ENCODE data around the gene PLRG1. TPM values are rescaled to one million over a fixed set of nuclear protein-coding genes. Genes with fewer than 3 reads are reported as not detected.
"Not testable (repeated sequence)": the region's sequence is repeated elsewhere in the genome, so short reads cannot be mapped to it uniquely, and the experiment has no call there.

PLRG1 gene
- polyA plus RNA-seq (ENCODE audit: insufficient read length) = 55.3 TPM

DNA sequence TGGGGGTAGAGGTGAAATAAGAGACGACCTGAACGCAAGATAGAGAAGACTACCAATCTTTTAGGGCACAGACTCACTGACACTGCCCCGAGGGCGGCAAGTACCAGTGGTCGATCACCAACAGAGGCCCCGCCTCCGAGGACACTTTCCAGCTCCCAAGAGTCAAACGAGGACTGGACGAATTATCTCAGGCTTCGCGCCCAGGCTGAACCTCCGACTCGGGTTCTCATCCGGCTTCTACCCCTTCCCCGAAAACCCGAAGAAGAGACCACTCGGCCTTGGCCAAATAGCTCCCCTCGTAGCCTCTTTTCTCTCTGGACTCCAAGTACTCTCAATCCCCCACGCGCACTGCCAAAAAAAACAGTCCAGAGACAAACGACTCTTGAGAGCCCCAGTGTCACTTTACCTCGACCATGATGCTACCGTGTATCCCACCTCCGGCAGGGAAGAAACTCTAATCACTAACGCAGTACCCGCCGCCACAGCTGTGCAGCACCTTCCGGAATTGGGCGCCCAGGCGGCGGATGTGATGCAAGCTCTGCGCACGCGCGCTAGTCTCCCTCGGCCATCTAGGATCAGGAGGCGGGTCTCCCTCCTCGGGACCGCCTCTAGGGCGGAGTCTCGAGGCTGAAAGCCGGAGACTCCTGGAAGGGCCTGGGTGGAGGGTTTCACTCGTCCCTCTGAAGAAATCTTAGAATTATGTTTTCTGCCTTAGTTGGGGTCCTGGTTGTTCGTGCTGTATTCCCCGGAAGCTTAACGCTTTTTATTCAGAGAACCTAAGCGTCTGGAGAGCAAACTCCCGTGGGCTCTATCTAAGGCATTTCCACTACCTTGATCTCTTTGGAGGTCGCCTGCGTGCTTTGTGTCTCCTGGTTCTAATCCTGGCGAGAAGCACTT, at the start of gene PLRG1:
TSS of gene PLRG1 (minus strand) at position 507 of the 897 bp plus-strand sequence. CDS start at position 415, 92 bp downstream.
- DNase-seq = peak; percentile 99

DNA sequence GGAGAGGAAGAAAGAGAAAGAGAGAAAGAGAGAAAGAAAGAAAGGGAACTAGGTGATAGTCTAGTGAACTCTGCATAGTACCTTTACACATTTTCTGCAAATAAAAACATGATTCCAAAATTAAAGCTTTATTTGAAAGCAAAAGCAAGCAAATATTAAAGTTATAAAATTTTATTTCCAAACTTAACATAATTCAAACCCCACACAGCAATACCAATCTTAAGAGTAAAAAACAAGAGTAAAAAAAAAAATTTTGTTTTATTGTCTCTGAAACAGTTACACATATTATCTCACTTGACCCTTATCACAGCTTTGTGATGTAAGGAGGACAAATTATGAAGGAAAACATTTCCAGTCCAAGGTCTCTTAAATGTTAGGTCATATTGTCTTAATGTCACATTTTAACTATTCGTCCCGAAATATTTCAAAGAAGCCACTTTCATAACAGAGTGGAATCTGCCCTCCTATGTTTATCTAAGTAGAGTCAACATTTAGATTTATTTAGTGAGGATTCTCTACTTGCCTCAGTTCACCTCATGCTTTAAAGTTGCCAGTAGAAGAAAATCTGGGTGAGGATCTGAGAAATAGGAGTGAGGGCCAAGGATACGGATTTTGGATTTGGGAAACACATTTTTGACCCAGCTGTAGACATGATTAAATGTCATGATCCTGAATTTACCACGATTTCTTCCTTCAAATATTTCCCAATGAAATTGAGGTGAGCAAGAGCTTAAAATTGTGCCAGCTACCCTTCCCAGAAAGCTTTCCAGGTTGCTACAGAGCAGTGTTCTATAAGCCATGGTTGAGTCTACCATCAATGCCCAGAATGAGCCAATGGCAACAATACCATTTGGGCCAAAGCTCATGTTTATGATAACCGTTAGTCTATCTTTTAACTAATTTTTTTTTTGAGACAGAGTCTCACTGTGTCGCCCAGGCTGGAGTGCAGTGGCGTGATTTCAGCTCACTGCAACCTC, 47.9 kb upstream of the PLRG1 start:
- no peak for DNase-seq

- not testable (repeated sequence) for DNase-seq
Observed at GRCh38 chr4:154597281-154597680, 47.1 kb upstream of the PLRG1 start.

GRCh38 chr4:154595807-154596206, 45.6 kb upstream of the PLRG1 start:
- no peak for DNase-seq

DNA sequence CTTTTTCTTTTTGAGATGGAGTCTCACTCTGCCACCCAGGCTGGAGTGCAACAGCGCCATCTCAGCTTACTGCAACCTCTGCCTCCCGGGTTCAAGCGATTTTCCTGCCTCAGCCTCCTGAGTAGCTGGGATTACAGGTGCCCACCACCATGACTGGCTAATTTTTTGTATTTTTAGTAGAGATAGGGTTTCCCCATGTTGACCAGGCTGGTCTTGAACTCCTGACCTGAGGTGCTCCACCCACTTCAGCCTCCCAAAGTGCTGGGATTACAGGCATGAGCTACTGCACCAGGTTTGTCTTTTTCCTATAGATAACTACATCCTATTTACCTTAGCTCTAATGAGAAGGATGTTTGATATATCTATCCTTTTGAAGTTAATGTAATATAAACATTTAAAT, 44.1 kb upstream of the PLRG1 start:
- DNase-seq = not testable (repeated sequence)

DNA sequence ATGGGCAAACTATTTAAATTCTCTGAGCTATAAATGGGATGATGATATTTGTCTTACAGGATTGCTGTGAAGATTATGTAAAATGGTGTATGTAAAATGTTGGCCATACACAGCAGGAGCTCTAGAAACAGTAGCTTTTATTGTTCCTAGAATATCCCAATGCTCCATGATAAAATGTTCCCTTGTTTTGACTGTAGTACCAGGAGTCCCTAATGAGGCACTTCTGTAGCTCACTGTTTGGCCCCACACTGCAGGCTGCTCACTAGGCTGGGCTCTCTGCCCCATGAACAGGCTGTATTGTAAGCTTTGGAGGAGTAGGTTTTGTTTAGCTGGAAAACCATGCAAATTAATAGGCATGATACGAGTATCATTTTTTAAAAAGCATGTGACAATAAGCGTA, 43.7 kb upstream of the PLRG1 start:
- DNase-seq = no peak

GRCh38 chr4:154591890-154592289, 41.7 kb upstream of the PLRG1 start:
- DNase-seq = no peak

- no peak for DNase-seq
Observed at GRCh38 chr4:154590329-154591006, 40.3 kb upstream of the PLRG1 start, which contains the start of gene FGA. Gene FGA (minus strand): TSS chr4:154590742. CDS start chr4:154590687, 55 bp downstream.

GRCh38 chr4:154589296-154590197, 39.3 kb upstream of the PLRG1 start:
- no peak for DNase-seq

DNA sequence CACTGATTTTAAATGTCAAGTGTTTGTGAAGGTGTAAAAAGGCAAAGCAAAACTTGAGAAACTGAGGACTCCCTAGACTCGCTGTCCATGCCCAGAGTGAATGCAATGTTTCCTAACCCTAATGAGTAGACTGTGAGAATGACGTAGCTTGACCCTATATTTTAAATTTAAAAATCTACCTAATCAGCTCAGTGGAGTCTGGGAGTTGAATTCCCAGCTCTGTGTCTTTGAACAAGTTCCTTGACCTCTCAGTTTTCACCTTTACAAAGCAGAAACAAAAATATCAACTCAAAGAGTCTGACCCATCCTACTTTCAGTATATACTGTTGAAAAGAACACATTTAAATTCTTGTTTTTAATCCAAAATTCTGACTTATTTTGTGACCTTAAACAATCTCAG, 38.0 kb upstream of the PLRG1 start:
- DNase-seq = no peak

- DNase-seq = no peak
Observed at GRCh38 chr4:154586296-154587033, 36.3 kb upstream of the PLRG1 start.

DNA sequence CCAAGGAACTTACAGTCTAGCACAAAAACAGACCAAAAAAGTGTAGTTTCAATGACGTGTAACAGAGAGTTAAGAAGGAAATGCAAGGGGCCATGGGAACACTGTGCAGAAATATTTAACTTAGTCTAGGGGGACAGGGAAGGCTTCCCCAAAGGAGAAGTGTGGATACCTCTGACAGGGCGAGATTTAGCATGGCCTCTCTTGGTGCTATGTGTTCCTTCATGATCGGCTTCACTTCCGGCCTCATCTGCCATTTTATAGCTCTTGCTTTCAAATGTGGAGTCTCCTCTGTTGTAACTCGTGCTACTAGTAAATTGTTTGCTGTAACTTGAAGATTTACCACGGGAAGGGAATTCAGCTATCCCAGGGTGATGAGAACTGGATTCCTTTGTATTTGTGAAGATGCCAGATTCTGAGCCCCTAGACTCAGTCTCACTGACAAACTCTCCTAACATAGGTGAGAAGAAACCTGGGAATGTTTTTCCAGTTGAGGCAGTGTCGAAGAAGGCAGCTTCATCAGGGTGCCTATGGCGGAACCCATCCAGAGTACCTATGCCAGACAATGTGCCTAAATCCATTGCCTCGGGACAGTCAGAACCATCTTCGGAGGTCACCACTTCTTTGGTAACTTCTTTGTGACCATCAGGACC, 35.3 kb upstream of the PLRG1 start:
- no peak for DNase-seq

- no peak for DNase-seq
Observed at GRCh38 chr4:154584259-154584658, 34.1 kb upstream of the PLRG1 start.

GRCh38 chr4:154583677-154584076, 33.5 kb upstream of the PLRG1 start:
- DNase-seq = no peak

DNA sequence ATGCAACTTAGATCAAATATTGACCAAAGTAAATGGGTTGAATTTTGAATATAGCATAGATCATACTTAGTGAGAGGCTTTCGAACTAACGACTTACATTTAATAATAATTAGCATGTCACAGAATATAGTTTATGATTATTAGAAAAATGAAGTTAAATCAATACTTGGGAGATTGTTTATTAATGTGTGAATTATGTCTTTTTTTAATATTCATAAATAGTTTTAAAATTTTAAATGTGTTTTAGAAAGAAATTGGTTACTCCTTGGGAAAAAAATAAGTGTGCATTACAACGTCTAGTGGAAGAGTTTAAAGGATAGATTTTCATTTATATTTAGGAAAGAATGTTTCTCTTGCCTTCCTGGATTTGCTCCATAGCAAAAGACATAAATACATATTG, 33.0 kb upstream of the PLRG1 start:
- no peak for DNase-seq

DNA sequence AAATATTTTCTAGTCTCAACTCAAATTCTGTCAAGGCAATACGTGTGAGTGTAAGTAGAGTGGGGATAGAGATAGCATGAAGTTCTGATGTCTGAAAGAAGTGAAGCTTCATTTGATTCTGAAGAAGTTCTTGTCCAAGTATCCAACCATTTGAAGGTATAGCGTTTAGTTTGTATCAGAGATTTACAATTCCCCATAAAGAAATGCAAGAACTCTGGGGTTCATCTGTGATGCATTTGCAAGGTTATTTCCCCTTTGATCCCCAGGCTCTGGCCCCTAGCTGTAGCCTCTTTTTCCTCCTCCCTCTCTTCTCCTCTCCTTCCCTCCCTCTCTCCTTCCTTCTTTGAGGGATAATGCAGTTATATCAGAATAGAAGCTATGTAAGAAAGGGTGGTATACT, 32.5 kb upstream of the PLRG1 start:
- no peak for DNase-seq

DNA sequence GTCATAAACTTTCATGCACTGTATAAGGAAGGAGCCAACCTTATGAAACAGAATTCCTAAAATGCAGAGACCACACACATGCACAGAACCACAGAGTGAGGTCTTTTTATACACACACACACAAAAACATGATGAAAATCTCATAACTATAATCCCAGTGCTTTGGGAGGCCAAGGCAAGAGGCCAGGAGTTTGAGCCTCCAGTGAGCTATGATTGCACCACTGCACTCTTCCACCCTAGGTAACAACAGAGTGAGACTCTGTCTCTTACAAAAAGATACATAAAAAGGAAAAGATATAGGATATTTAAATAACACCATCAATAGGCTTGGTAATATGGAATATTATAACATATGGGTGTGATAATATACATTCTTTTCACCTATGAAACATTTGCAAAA, 29.7 kb upstream of the PLRG1 start:
- DNase-seq = no peak

- no peak for DNase-seq
Observed at GRCh38 chr4:154578919-154579318, 28.7 kb upstream of the PLRG1 start.

DNA sequence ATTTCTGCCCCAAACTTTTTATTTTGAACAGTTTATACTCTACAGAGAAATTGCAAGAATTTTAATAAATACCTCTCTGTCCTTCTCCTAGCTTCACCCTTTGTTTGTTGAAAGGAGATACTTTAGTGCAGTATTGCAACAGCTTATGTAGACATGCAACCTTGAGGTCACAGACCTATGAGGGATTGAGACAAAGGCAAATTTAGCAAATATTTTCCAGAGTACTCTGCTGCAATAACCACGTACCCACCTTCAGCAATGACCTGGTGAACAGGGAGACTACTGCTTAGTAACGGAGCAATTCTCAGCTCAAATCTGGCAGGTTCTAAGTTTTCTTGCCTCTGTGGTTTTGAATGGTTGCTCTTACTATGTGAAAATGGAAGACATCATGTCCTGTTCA, 27.1 kb upstream of the PLRG1 start:
- no peak for DNase-seq

DNA sequence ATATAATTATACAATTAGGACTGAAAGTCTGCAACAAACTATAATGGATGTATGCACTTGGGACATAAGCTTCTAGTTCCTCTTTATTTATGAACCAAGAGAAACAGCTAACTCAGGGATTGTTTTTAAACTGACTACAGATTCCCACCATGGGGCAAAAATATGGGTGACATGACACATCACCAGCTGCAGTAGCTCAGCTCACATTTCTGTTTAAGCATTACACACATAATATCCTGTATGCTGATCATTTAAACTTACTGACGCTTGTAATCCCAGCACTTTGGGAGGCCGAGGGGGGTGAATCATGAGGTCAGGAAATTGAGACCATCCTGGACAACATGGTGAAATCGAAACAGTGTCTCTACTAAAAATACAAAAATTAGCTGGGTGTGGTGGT, 24.1 kb upstream of the PLRG1 start:
- no peak for DNase-seq

Data from hindlimb muscle (tissue), 1 donor.